ENCODE results near the gene UNC5C. TPM values are rescaled to one million over a fixed set of nuclear protein-coding genes. Genes with fewer than 3 reads are reported as not detected.

Gene UNC5C
- total RNA-seq, 2 experiments from 2014 or later: not detected

GRCh38 chr4:95129821-95130311 lies 418.9 kb downstream of the UNC5C start:
- Mint-ChIP-seq H3K4me1 (ENCODE audit: low read depth) (peaks cover 7% of the 10 kb centered on the region), H3K27me3 (peaks cover under 1% of the 10 kb centered on the region), H3K9me3 (no peaks in the 10 kb centered on the region), H3K36me3 (ENCODE audit: low read depth) (no peaks in the 10 kb centered on the region), H3K4me3 (no peak overlapping the region), H3K27ac (no peak overlapping the region)
- intact Hi-C loops (cut with micrococcal nuclease): loop anchor here (10.0 kb wide), 1 partner anchor 505 kb away; no protein-coding TSS in a partner anchor
- CTCF ChIA-PET: no interaction called here
- TF ChIP-seq, protein P1, sequence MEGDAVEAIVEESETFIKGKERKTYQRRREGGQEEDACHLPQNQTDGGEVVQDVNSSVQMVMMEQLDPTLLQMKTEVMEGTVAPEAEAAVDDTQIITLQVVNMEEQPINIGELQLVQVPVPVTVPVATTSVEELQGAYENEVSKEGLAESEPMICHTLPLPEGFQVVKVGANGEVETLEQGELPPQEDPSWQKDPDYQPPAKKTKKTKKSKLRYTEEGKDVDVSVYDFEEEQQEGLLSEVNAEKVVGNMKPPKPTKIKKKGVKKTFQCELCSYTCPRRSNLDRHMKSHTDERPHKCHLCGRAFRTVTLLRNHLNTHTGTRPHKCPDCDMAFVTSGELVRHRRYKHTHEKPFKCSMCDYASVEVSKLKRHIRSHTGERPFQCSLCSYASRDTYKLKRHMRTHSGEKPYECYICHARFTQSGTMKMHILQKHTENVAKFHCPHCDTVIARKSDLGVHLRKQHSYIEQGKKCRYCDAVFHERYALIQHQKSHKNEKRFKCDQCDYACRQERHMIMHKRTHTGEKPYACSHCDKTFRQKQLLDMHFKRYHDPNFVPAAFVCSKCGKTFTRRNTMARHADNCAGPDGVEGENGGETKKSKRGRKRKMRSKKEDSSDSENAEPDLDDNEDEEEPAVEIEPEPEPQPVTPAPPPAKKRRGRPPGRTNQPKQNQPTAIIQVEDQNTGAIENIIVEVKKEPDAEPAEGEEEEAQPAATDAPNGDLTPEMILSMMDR (IDR thresholded peaks at IDR 0.05): no peak
- peak; percentile 4 for DNase-seq
- ATAC-seq: no peak
- POLR2A ChIA-PET: no interaction called here

DNA sequence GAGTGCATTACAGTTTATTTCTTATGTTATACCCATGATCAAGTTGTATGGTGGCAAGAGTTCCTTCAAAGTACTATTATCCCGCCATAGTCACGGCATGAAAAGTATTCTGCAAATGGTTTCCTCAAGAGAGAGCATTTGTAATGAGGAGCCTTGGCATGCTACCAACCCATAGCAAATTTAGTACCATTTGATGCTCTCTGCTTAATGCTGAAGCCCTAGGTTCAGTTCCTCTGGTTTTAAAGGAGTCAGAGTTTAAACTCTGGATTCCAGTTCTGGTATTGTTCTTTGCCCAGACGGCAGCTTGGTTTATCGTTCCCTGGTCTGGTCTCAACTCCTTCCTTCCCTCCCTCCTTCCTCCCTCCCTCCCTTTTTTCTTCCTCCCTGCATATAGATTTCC lies 419.7 kb downstream of the UNC5C start:
- no peaks in the 10 kb centered on the region for H3K36me3 Mint-ChIP-seq (ENCODE audit: low read depth)
- no peak overlapping the region for H3K27ac Mint-ChIP-seq
- peaks cover 7% of the 10 kb centered on the region for H3K4me1 Mint-ChIP-seq (ENCODE audit: low read depth)
- ChIA-PET POLR2A (no interaction called here), CTCF (no interaction called here)
- H3K4me3 Mint-ChIP-seq: no peak overlapping the region
- peaks cover 2% of the 10 kb centered on the region for H3K27me3 Mint-ChIP-seq
- ATAC-seq (no peak), DNase-seq (no peak)
- no peaks in the 10 kb centered on the region for H3K9me3 Mint-ChIP-seq
- TF ChIP-seq, protein P1 (IDR thresholded peaks at IDR 0.05): no peak
- intact Hi-C loops (cut with micrococcal nuclease): loop anchor here (10.0 kb wide), 1 partner anchor 504 kb away; no protein-coding TSS in a partner anchor

DNA sequence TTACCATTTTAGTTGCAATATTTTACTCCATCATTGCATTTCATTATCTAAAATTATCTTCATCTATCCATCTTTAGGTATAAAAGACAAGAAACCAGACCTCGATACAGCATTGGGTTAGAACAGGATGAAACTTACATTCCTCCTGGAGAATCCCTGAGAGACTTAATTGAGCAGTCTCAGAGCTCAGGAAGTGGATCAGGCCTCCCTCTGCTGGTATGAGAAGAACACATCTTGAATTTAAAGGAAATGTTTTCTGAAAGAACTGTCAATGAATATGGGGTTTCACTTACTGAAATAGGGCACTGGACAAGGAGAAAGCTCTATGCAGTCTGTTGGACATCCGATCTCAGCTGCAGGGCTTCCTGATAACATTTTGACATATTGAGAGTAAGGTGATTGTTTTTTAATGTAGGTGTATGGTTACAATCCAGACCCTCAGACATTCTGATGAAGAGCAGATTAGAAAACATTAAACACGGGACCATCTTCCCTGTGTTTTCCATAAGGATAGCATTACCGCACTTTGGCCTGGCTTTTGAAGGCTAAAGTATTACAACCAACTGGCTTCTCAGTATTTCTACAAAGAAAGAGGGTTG lies 423.8 kb downstream of the UNC5C start:
- intact Hi-C loops (cut with micrococcal nuclease): loop anchor here (10.0 kb wide), 1 partner anchor 500 kb away; no protein-coding TSS in a partner anchor
- ChIA-PET CTCF (interaction anchor here (0.7 to 1.3 kb wide), 5 partner anchors 10 to 504 kb away, joined by 3 to 4 read pairs (median 3); no protein-coding TSS in a partner anchor), POLR2A (no interaction called here)
- Mint-ChIP-seq H3K4me3 (no peak overlapping the region), H3K27me3 (peaks cover 2% of the 10 kb centered on the region), H3K4me1 (ENCODE audit: low read depth) (peaks cover 3% of the 10 kb centered on the region), H3K27ac (no peak overlapping the region), H3K36me3 (ENCODE audit: low read depth) (no peaks in the 10 kb centered on the region), H3K9me3 (no peaks in the 10 kb centered on the region)
- DNase-seq (peak; percentile 3), ATAC-seq (no peak)
- TF ChIP-seq, protein P1 (IDR thresholded peaks at IDR 0.05): no peak

DNA sequence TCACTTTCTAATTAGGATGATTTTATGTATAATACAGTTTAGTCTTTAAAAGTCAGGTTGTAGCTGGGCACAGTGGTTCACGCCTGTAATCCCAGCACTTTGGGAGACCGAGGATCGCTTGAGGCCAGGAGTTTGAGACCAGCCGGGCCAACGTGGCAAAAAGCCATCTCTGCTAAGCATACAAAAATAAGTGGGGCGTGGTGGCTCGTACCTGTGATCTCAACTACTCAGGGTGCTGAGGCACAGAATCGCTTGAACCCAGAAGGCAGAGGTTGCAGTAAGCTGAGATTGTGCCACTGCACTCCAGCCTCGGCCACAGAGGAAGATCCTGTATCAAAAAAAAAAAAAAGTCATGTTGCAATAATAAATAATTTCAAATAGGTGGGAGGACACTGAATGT lies 426.8 kb downstream of the UNC5C start:
- DNase-seq: no peak
- ChIA-PET CTCF (no interaction called here), POLR2A (no interaction called here)
- no peak overlapping the region for H3K27ac Mint-ChIP-seq
- TF ChIP-seq, protein P1 (IDR thresholded peaks at IDR 0.05): no peak
- H3K4me1 Mint-ChIP-seq (ENCODE audit: low read depth): no peaks in the 10 kb centered on the region
- no peak overlapping the region for H3K4me3 Mint-ChIP-seq
- H3K9me3 Mint-ChIP-seq: no peaks in the 10 kb centered on the region
- ATAC-seq: no peak
- H3K36me3 Mint-ChIP-seq (ENCODE audit: low read depth): no peaks in the 10 kb centered on the region
- peaks cover 2% of the 10 kb centered on the region for H3K27me3 Mint-ChIP-seq
- intact Hi-C loops (cut with micrococcal nuclease): loop anchor here (10.0 kb wide), 1 partner anchor 497 kb away; no protein-coding TSS in a partner anchor

DNA sequence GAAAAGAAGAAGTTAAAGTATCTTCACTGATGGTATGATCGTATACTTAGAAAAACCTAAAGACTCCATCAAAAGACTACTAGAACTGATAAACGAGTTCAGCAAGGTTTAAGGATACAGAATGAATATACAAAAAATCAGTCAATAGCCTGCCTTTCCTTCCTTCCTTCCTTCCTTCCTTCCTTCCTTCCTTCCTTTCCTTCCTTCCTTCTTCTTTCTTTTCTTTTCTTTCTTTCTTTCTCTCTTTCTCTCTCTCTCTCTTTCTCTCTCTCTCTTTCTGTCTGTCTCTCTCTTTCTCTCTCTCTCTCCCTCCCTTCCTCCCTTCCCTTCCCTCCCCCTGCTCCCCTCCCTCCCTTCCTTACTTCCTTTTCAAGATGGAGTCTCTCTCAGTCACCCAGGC lies 428.3 kb downstream of the UNC5C start:
- Mint-ChIP-seq H3K4me1 (ENCODE audit: low read depth) (no peaks in the 10 kb centered on the region), H3K9me3 (no peaks in the 10 kb centered on the region), H3K4me3 (no peak overlapping the region), H3K27ac (no peak overlapping the region), H3K36me3 (ENCODE audit: low read depth) (no peaks in the 10 kb centered on the region), H3K27me3 (peaks cover 2% of the 10 kb centered on the region)
- TF ChIP-seq, protein P1 (IDR thresholded peaks at IDR 0.05): no peak
- DNase-seq (no peak), ATAC-seq (no peak)
- intact Hi-C loops (cut with micrococcal nuclease): loop anchor here (10.0 kb wide), 1 partner anchor 496 kb away; no protein-coding TSS in a partner anchor
- CTCF ChIA-PET: no interaction called here
- POLR2A ChIA-PET: no interaction called here

Measured in activated CD8-positive, alpha-beta T cell treated with anti-CD3 and anti-CD28 coated beads for 36 hours (primary cell).